Loucy (cell line): Measurements from ENCODE around the gene EAF2.

Experiments
- H2AFZ ChIP-seq: fragments of 200-600 bp; sonication (generic); 2 replicates; pipeline ENCODE4 v1.6.0; 2016; ENCODE audit warnings: antibody characterized with exemption, mild to moderate bottlenecking, low read length, moderate library complexity
- H3F3A ChIP-seq: fragments of 200-600 bp; 2 replicates; pipeline ENCODE4 v1.6.0; 2016; ENCODE audit warnings: antibody characterized with exemption, low read depth, mild to moderate bottlenecking
- H3K27me3 ChIP-seq: fragments of 200-600 bp; sonication (generic); 2 replicates; pipeline ENCODE4 v1.6.1; 2014; ENCODE audit warnings: low read length, mild to moderate bottlenecking; ENCODE audit not compliant: insufficient read depth, poor library complexity, severe bottlenecking
- H3K36me3 ChIP-seq: fragments of 200-600 bp; sonication (generic); 2 replicates; pipeline ENCODE4 v1.6.1; 2016; ENCODE audit warnings: low read length; ENCODE audit not compliant: insufficient read depth
- H3K4me1 ChIP-seq: fragments of 200-600 bp; sonication (generic); 2 replicates; pipeline ENCODE4 v1.5.1; 2014; ENCODE audit warnings: low read length, mild to moderate bottlenecking; ENCODE audit not compliant: insufficient read depth, poor library complexity, severe bottlenecking
- H3K4me2 ChIP-seq: fragments of 200-600 bp; sonication (generic); 2 replicates; pipeline ENCODE4 v1.6.0; 2014; ENCODE audit warnings: antibody characterized with exemption, low read length, low read depth, mild to moderate bottlenecking; ENCODE audit not compliant: poor library complexity, severe bottlenecking
- H3K4me3 ChIP-seq: fragments of 200-600 bp; sonication (generic); 2 replicates; pipeline ENCODE4 v1.5.1; 2014; ENCODE audit warnings: low read length, mild to moderate bottlenecking, mixed read lengths; ENCODE audit not compliant: poor library complexity, severe bottlenecking
- H3K79me2 ChIP-seq: fragments of 200-600 bp; sonication (generic); 2 replicates; pipeline ENCODE4 v1.6.1; 2014; ENCODE audit warnings: low read length; ENCODE audit not compliant: insufficient read depth
- H3K9ac ChIP-seq: fragments of 200-600 bp; sonication (generic); 2 replicates; pipeline ENCODE4 v1.6.0; 2014; ENCODE audit warnings: mild to moderate bottlenecking, low read depth, low read length, moderate library complexity; ENCODE audit not compliant: poor library complexity, severe bottlenecking
- H3K9me2 ChIP-seq: fragments of 200-600 bp; sonication (generic); replicated peaks from 2 replicates; pipeline ENCODE4 v1.6.1; 2016; ENCODE audit warnings: low read depth, low read length, mixed read lengths
- H3K9me3 ChIP-seq: fragments of 200-600 bp; sonication (generic); 2 replicates; pipeline ENCODE4 v1.6.1; 2014; ENCODE audit warnings: mild to moderate bottlenecking, antibody characterized with exemption, low read length, low read depth; ENCODE audit not compliant: insufficient read depth
- H4K20me1 ChIP-seq: fragments of 200-600 bp; sonication (generic); 2 replicates; pipeline ENCODE4 v1.6.0; 2014; ENCODE audit warnings: antibody characterized with exemption, low read length, mild to moderate bottlenecking; ENCODE audit not compliant: insufficient read depth, poor library complexity, severe bottlenecking
- CTCF ChIP-seq: fragments of 200-600 bp; sonication (generic); conservative IDR thresholded peaks from 2 replicates; pipeline ENCODE4 v1.5.1; 2014; ENCODE audit warnings: mild to moderate bottlenecking, antibody characterized with exemption, low read length
- EZH2phosphoT487 ChIP-seq: fragments of 200-600 bp; IDR thresholded peaks from 2 replicates; pipeline ENCODE4 v1.6.1; 2018; ENCODE audit warnings: antibody characterized with exemption, mild to moderate bottlenecking, moderate library complexity, borderline replicate concordance

Gene EAF2

GRCh38 chr3:121822973-121823372 lies 12.0 kb upstream of the EAF2 start:
- Histone ChIP-seq H2AFZ (no peak overlapping the region), H4K20me1 (no peaks in the 10 kb centered on the region), H3K4me1 (peaks cover 11% of the 10 kb centered on the region), H3F3A (no peaks in the 10 kb centered on the region), H3K4me2 (no peak overlapping the region), H3K9me3 (peaks cover 13% of the 10 kb centered on the region), H3K4me3 (no peak overlapping the region), H3K9me2 (no peaks in the 10 kb centered on the region), H3K79me2 (peaks cover 45% of the 10 kb centered on the region), H3K36me3 (peaks cover 70% of the 10 kb centered on the region), H3K27me3 (no peaks in the 10 kb centered on the region), H3K9ac (no peak overlapping the region)
- TF ChIP-seq EZH2phosphoT487 (no peak), CTCF (no peak)

- H3K9me2 ChIP-seq = no peaks in the 10 kb centered on the region
- H3K4me3 ChIP-seq = peak overlapping the region; percentile 92
- peaks cover 20% of the 10 kb centered on the region for H4K20me1 ChIP-seq
- H3K9me3 ChIP-seq = no peaks in the 10 kb centered on the region
- H3F3A ChIP-seq = no peaks in the 10 kb centered on the region
- H3K79me2 ChIP-seq = peaks cover 83% of the 10 kb centered on the region
- H3K9ac ChIP-seq = peak overlapping the region; percentile 90
- H2AFZ ChIP-seq = peak overlapping the region; percentile 83
- peak overlapping the region; percentile 88 for H3K4me2 ChIP-seq
- TF ChIP-seq CTCF (no peak), EZH2phosphoT487 (no peak)
- H3K27me3 ChIP-seq = no peaks in the 10 kb centered on the region
- H3K36me3 ChIP-seq = no peaks in the 10 kb centered on the region
- peaks cover 75% of the 10 kb centered on the region for H3K4me1 ChIP-seq
Observed at GRCh38 chr3:121834157-121834670, 795 bp upstream of the EAF2 start.

- Histone ChIP-seq H4K20me1 (peaks cover 20% of the 10 kb centered on the region), H3F3A (no peaks in the 10 kb centered on the region), H3K4me3 (peak overlapping the region; percentile 92), H3K36me3 (no peaks in the 10 kb centered on the region), H3K27me3 (no peaks in the 10 kb centered on the region), H3K79me2 (peaks cover 82% of the 10 kb centered on the region), H3K9ac (peak overlapping the region; percentile 90), H3K4me1 (peaks cover 67% of the 10 kb centered on the region), H3K9me3 (no peaks in the 10 kb centered on the region), H3K9me2 (no peaks in the 10 kb centered on the region), H2AFZ (peak overlapping the region; percentile 79), H3K4me2 (peak overlapping the region; percentile 92)
- TF ChIP-seq CTCF (no peak), EZH2phosphoT487 (no peak)
Observed at GRCh38 chr3:121835465-121835801, 424 bp downstream of the EAF2 start.
